ENCODE results near the gene SNAP29.

GRCh38 chr22:20844055-20845037 is 14.5 kb upstream of the SNAP29 start:
- no peak for TF ChIP-seq CTCF (IDR thresholded peaks at IDR 0.05)
- TF ChIP-seq POLR2A (IDR thresholded peaks at IDR 0.05) = no peak
